ENCODE measurements around the gene HES7. TPM values are rescaled to one million over a fixed set of nuclear protein-coding genes. Genes with fewer than 3 reads are reported as not detected.

Gene HES7
- total and polyA plus RNA-seq, 2 donors from 2014 or later, result 0.25 TPM; not detected in 1

DNA sequence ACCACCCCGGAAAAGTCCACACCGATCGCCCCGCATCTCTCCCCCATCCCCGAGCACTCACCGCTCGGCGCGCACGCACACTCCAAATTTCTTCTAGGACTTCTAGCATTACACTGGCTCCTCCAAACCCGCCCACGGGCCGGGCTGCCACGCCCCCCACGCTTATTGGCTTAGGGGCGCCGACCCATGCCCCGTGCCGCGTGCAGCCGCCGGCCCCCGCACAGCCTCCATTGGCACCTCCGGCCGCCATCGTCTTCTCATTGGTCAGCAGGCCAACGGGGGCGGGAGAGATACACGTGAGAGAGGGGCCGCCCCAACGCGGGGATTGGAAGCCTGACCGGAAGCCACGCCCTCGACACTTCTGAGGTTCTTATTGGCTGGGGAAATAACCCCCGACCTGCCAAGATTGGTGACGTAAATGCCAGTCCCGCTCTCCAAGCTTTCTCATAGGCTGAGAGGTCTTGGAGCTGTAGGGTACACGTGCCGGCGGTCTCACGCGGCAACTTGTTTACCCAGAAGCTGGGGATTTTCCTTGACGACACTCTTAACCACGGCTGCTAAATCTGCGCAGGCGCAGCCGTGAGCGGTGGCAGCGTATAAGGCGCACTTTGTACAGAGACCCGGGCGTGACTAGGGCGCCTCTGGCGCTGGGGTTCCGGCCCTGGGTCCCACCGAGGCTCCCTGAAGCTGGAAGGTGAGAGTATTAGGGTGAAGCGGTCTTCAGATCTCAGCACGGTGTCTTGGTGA is 32.5 kb upstream of the HES7 start:
- peak; percentile 99 for FAIRE-seq

DNA sequence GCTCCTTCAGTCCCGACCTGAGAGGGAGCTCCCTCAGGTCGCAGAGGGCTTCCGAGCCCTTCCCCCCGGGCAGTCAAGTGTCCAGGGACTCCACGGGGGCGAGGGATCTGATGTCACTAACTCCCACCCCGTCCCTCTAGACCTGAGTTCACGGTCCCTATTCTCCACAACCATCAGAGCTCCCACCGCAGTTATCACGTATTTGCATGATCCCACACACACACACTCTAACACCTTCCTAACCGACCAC is 32.0 kb upstream of the HES7 start:
- FAIRE-seq (no peak), DNase-seq (no peak)
- Histone ChIP-seq H3K4me1 (ENCODE audit: control insufficient read depth in 2 of 3, insufficient read depth in 2 of 3, low read depth in 1 of 3, low read length in 3 of 3) (peaks cover 5 to 29% (median 18%) of the 10 kb centered on the region in 3 donors), H3K27me3 (ENCODE audit: control insufficient read depth, insufficient read depth, low read length) (no peaks in the 10 kb centered on the region), H3K9me3 (ENCODE audit: control insufficient read depth in 2 of 3, insufficient read depth in 1 of 3, low read length in 3 of 3) (no peaks in the 10 kb centered on the region), H3K9ac (ENCODE audit: low read length in 3 of 3) (peak overlapping the region; percentile 61 to 100 (median 99)), H3K36me3 (ENCODE audit: control insufficient read depth in 2 of 3, insufficient read depth in 3 of 3, low read length in 3 of 3) (peaks cover 2 to 16% (median 2%) of the 10 kb centered on the region in 3 donors), H3K4me3 (ENCODE audit: low read length in 3 of 3) (peak overlapping the region; percentile 75 to 99 (median 99)), H3K27ac (ENCODE audit: low read depth in 2 of 2, low read length in 2 of 2) (peak overlapping the region; percentile 99 to 100)
- intact Hi-C loops (cut with DNase I), result no loop called here
- TF ChIP-seq, protein P1, sequence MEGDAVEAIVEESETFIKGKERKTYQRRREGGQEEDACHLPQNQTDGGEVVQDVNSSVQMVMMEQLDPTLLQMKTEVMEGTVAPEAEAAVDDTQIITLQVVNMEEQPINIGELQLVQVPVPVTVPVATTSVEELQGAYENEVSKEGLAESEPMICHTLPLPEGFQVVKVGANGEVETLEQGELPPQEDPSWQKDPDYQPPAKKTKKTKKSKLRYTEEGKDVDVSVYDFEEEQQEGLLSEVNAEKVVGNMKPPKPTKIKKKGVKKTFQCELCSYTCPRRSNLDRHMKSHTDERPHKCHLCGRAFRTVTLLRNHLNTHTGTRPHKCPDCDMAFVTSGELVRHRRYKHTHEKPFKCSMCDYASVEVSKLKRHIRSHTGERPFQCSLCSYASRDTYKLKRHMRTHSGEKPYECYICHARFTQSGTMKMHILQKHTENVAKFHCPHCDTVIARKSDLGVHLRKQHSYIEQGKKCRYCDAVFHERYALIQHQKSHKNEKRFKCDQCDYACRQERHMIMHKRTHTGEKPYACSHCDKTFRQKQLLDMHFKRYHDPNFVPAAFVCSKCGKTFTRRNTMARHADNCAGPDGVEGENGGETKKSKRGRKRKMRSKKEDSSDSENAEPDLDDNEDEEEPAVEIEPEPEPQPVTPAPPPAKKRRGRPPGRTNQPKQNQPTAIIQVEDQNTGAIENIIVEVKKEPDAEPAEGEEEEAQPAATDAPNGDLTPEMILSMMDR (IDR thresholded peaks at IDR 0.05; ENCODE audit: borderline replicate concordance, extremely low read depth, insufficient read depth), result no peak

More for the DNA sequence above, 32.5 kb upstream of the HES7 start:
- DNase-seq, result peak; percentile 100
- Histone ChIP-seq H3K4me1 (ENCODE audit: control insufficient read depth in 2 of 3, insufficient read depth in 2 of 3, low read depth in 1 of 3, low read length in 3 of 3) (peaks cover 5 to 32% (median 22%) of the 10 kb centered on the region in 3 donors), H3K27ac (ENCODE audit: low read depth in 2 of 2, low read length in 2 of 2) (peak overlapping the region; percentile 99 to 100), H3K36me3 (ENCODE audit: control insufficient read depth in 2 of 3, insufficient read depth in 3 of 3, low read length in 3 of 3) (peaks cover 2 to 20% (median 2%) of the 10 kb centered on the region in 3 donors), H3K9me3 (ENCODE audit: control insufficient read depth in 2 of 3, insufficient read depth in 1 of 3, low read length in 3 of 3) (no peaks in the 10 kb centered on the region), H3K4me3 (ENCODE audit: low read length in 3 of 3) (peak overlapping the region; percentile 75 to 99 (median 99)), H3K9ac (ENCODE audit: low read length in 3 of 3) (peak overlapping the region; percentile 61 to 100 (median 99)), H3K27me3 (ENCODE audit: control insufficient read depth, insufficient read depth, low read length) (no peaks in the 10 kb centered on the region)
- intact Hi-C loops (cut with DNase I), result no loop called here
- TF ChIP-seq, protein P1 (IDR thresholded peaks at IDR 0.05; ENCODE audit: borderline replicate concordance, extremely low read depth, insufficient read depth), result peak; percentile 13

DNA sequence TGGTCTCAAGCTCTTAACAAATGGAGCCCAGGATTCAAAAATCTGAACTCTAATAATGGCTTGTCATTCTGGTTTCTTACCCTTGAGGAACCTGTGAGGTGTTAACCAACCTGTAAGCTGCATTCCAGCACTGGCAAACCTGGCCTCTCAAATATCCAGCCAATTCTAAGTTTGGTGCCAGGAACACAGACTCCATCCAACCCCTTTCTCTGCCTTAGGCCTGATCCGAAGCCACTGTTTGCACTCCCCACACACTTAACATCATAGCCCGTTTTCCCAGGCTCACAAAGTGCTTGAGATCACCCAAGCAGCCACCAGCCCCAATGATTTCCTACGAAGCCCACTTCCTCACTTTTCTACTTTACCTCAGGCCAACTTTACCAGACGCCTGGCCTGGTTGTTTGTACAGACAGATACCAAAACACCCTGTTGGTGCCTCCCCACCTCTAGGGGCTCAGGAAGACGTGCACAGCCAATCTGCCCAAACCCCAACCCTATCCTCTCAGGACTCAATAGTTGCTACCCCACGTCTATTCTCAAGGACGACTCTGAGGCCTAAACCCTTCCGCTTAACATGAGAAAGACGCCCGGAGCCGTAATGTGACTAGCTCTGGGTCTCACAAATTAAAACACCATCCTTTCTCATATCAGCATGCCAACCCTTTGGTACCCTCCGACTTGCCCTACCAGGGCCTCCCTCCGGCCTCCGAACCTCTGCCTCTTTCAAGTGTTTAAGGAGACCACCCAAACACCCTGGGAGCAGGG is 31.5 kb upstream of the HES7 start:
- H3K4me1 ChIP-seq (ENCODE audit: control insufficient read depth in 2 of 3, insufficient read depth in 2 of 3, low read depth in 1 of 3, low read length in 3 of 3), result peaks cover 5 to 30% (median 21%) of the 10 kb centered on the region in 3 donors
- DNase-seq (peak in 2 of 5 donors; percentile 45 to 53), FAIRE-seq (no peak)
- TF ChIP-seq, protein P1 (IDR thresholded peaks at IDR 0.05; ENCODE audit: borderline replicate concordance, extremely low read depth, insufficient read depth), result no peak
- no peaks in the 10 kb centered on the region for H3K27me3 ChIP-seq (ENCODE audit: control insufficient read depth, insufficient read depth, low read length)
- H3K9me3 ChIP-seq (ENCODE audit: control insufficient read depth in 2 of 3, insufficient read depth in 1 of 3, low read length in 3 of 3), result no peaks in the 10 kb centered on the region
- H3K27ac ChIP-seq (ENCODE audit: low read depth in 2 of 2, low read length in 2 of 2), result peak overlapping the region; percentile 99 to 100
- H3K36me3 ChIP-seq (ENCODE audit: control insufficient read depth in 2 of 3, insufficient read depth in 3 of 3, low read length in 3 of 3), result peaks cover 0 to 18% (median 2%) of the 10 kb centered on the region in 3 donors
- H3K4me3 ChIP-seq (ENCODE audit: low read length in 3 of 3), result peak overlapping the region; percentile 75 to 99 (median 99)
- peak overlapping the region; percentile 61 to 100 (median 99) for H3K9ac ChIP-seq (ENCODE audit: low read length in 3 of 3)
- intact Hi-C loops (cut with DNase I), result no loop called here

Measured in kidney (tissue), 14 donors.